Measurements from ENCODE around the gene PGAM1. TPM values are rescaled to one million over a fixed set of nuclear protein-coding genes. Genes with fewer than 3 reads are reported as not detected.

Gene PGAM1
- total and polyA plus RNA-seq, 2 of the 13 experiments (the other 11 are each of a cell fraction or from before 2014, with no cell fraction given), result 354 to 483 TPM

DNA sequence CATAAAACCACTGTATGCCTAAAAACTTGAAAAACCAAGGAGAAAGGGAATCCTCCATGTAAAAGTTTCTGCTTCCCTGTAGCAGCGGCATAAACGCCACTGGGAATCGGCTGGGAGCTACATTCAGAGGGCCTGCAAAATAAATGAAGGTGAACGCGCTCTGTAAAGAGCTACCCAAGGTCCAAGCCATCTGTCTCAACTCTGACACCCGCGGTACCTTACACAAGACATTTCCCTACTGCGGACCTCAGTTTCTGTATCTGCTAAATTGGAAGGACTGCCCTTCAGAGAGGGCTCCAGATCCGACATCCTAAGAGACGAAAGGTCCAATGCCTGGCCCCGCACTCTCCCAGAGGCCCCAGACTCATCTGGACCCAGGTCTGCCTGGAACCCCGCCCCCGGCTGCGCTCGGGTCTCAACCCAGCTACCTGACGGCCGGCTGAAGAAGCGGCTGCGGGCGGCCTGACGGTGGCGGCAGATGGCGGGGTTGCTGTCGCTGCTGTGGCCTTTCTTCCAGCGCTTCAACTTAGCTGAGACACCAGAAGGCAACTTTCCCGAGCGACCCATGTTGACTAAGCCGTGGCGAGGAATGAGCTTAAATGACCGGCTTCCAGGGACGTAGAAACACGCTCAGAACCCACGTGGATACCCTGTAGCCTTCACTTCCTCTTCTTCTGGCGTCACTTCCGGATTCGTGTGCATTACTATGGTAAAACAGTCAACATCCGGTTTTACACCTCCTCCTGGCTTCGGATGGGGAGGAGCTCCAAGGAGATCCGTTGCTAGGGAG lies 25.1 kb upstream of the PGAM1 start, which contains the start of gene RRP12 (continued):
- TF ChIP-seq, protein P1, sequence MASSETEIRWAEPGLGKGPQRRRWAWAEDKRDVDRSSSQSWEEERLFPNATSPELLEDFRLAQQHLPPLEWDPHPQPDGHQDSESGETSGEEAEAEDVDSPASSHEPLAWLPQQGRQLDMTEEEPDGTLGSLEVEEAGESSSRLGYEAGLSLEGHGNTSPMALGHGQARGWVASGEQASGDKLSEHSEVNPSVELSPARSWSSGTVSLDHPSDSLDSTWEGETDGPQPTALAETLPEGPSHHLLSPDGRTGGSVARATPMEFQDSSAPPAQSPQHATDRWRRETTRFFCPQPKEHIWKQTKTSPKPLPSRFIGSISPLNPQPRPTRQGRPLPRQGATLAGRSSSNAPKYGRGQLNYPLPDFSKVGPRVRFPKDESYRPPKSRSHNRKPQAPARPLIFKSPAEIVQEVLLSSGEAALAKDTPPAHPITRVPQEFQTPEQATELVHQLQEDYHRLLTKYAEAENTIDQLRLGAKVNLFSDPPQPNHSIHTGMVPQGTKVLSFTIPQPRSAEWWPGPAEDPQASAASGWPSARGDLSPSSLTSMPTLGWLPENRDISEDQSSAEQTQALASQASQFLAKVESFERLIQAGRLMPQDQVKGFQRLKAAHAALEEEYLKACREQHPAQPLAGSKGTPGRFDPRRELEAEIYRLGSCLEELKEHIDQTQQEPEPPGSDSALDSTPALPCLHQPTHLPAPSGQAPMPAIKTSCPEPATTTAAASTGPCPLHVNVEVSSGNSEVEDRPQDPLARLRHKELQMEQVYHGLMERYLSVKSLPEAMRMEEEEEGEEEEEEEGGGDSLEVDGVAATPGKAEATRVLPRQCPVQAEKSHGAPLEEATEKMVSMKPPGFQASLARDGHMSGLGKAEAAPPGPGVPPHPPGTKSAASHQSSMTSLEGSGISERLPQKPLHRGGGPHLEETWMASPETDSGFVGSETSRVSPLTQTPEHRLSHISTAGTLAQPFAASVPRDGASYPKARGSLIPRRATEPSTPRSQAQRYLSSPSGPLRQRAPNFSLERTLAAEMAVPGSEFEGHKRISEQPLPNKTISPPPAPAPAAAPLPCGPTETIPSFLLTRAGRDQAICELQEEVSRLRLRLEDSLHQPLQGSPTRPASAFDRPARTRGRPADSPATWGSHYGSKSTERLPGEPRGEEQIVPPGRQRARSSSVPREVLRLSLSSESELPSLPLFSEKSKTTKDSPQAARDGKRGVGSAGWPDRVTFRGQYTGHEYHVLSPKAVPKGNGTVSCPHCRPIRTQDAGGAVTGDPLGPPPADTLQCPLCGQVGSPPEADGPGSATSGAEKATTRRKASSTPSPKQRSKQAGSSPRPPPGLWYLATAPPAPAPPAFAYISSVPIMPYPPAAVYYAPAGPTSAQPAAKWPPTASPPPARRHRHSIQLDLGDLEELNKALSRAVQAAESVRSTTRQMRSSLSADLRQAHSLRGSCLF (CRISPR knock-in tag; IDR thresholded peaks at IDR 0.05; ENCODE audit: borderline replicate concordance), result no peak
- peak; percentile 41 for TF ChIP-seq YY1 (IDR thresholded peaks at IDR 0.05; ENCODE audit: insufficient read depth, insufficient replicate concordance, low read depth, low read length)
- no peak for TF ChIP-seq DPF2 (CRISPR knock-in tag; IDR thresholded peaks at IDR 0.05; ENCODE audit: borderline replicate concordance, low read depth)
- TF ChIP-seq HNF1B (CRISPR knock-in tag; IDR thresholded peaks at IDR 0.05), result no peak; the same call in 1 of the 2 replicates
- TF ChIP-seq ZNF496 (CRISPR knock-in tag; IDR thresholded peaks at IDR 0.05; ENCODE audit: insufficient replicate concordance), result no peak
- TF ChIP-seq MYNN (CRISPR knock-in tag; IDR thresholded peaks at IDR 0.05; ENCODE audit: low read depth), result no peak; the same call in 1 of the 2 replicates
- TF ChIP-seq ZBTB3 (CRISPR knock-in tag; IDR thresholded peaks at IDR 0.05; ENCODE audit: borderline replicate concordance, low read depth), result no peak
- TF ChIP-seq TRIM22 (IDR thresholded peaks at IDR 0.05), result no peak
- TF ChIP-seq, protein P2, sequence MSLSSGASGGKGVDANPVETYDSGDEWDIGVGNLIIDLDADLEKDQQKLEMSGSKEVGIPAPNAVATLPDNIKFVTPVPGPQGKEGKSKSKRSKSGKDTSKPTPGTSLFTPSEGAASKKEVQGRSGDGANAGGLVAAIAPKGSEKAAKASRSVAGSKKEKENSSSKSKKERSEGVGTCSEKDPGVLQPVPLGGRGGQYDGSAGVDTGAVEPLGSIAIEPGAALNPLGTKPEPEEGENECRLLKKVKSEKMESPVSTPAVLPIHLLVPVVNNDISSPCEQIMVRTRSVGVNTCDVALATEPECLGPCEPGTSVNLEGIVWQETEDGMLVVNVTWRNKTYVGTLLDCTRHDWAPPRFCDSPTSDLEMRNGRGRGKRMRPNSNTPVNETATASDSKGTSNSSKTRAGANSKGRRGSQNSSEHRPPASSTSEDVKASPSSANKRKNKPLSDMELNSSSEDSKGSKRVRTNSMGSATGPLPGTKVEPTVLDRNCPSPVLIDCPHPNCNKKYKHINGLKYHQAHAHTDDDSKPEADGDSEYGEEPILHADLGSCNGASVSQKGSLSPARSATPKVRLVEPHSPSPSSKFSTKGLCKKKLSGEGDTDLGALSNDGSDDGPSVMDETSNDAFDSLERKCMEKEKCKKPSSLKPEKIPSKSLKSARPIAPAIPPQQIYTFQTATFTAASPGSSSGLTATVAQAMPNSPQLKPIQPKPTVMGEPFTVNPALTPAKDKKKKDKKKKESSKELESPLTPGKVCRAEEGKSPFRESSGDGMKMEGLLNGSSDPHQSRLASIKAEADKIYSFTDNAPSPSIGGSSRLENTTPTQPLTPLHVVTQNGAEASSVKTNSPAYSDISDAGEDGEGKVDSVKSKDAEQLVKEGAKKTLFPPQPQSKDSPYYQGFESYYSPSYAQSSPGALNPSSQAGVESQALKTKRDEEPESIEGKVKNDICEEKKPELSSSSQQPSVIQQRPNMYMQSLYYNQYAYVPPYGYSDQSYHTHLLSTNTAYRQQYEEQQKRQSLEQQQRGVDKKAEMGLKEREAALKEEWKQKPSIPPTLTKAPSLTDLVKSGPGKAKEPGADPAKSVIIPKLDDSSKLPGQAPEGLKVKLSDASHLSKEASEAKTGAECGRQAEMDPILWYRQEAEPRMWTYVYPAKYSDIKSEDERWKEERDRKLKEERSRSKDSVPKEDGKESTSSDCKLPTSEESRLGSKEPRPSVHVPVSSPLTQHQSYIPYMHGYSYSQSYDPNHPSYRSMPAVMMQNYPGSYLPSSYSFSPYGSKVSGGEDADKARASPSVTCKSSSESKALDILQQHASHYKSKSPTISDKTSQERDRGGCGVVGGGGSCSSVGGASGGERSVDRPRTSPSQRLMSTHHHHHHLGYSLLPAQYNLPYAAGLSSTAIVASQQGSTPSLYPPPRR (CRISPR knock-in tag; IDR thresholded peaks at IDR 0.05; ENCODE audit: borderline replicate concordance), result no peak
- TF ChIP-seq ZBTB21 (CRISPR knock-in tag; IDR thresholded peaks at IDR 0.05), result peak; percentile 97
- TF ChIP-seq SIX1 (CRISPR knock-in tag; IDR thresholded peaks at IDR 0.05; ENCODE audit: borderline replicate concordance), result no peak
- TF ChIP-seq PTBP1 (IDR thresholded peaks at IDR 0.05; ENCODE audit: low read depth, low read length, poor library complexity, severe bottlenecking), result no peak

All from HepG2 (cell line).